Neuronal stem cell (in vitro differentiated cells): Measurements from ENCODE around the gene ZNF618.

ENCODE experiments used
- DNase-seq: peaks from one replicate; pipeline ENCODE4 v3.0.0-alpha.2; 2013; ENCODE audit warnings: low spot score
- H2AFZ ChIP-seq: one replicate; pipeline ENCODE4 v1.6.1; 2013; ENCODE audit warnings: mild to moderate bottlenecking, low read length, inconsistent platforms
- H2AK5ac ChIP-seq: 2 replicates; pipeline ENCODE4 v1.6.1; 2013; ENCODE audit warnings: low read depth, mild to moderate bottlenecking, inconsistent platforms, low read length, moderate library complexity, mixed read lengths
- H2BK120ac ChIP-seq: 2 replicates; pipeline ENCODE4 v1.6.1; 2013; ENCODE audit warnings: low read depth, mild to moderate bottlenecking, inconsistent platforms, low read length, moderate library complexity, mixed read lengths
- H2BK12ac ChIP-seq: one replicate; pipeline ENCODE4 v1.6.1; 2013; ENCODE audit warnings: low read length, inconsistent platforms
- H2BK15ac ChIP-seq: 2 replicates; pipeline ENCODE4 v1.6.1; 2013; ENCODE audit warnings: mild to moderate bottlenecking, low read length, inconsistent platforms, mixed read lengths
- H2BK5ac ChIP-seq: one replicate; pipeline ENCODE4 v1.6.1; 2013; ENCODE audit warnings: inconsistent platforms, mild to moderate bottlenecking, low read length, moderate library complexity
- H3K14ac ChIP-seq: one replicate; pipeline ENCODE4 v1.6.1; 2013; ENCODE audit warnings: low read length, inconsistent platforms
- H3K18ac ChIP-seq: 2 replicates; pipeline ENCODE4 v1.6.1; 2013; ENCODE audit warnings: low read length, inconsistent platforms
- H3K23ac ChIP-seq: 2 replicates; pipeline ENCODE4 v1.6.1; 2013; ENCODE audit warnings: low read depth, mild to moderate bottlenecking, mixed read lengths, low read length, inconsistent platforms; ENCODE audit not compliant: poor library complexity
- H3K27ac ChIP-seq: replicated peaks from 3 replicates; pipeline ENCODE4 v1.5.1; 2013; ENCODE audit warnings: low read length, inconsistent platforms
- H3K27me3 ChIP-seq, 3 experiments: 2 replicates each; pipeline ENCODE4 v1.6.1; 2013; ENCODE audit warnings: low read length in 3 of 3, mild to moderate bottlenecking in 2 of 3, inconsistent platforms in 1 of 3, low read depth in 1 of 3, mixed read lengths in 1 of 3, moderate library complexity in 1 of 3; ENCODE audit not compliant: control insufficient read depth in 3 of 3, insufficient read depth in 3 of 3
- H3K36me3 ChIP-seq, 2 donors: replicated peaks in 1 of 2; 2 replicates each; pipeline ENCODE4 v1.6.1; 2013; ENCODE audit warnings: low read length in 2 of 2; ENCODE audit not compliant: control insufficient read depth in 2 of 2, insufficient read depth in 2 of 2
- H3K4ac ChIP-seq: 2 replicates; pipeline ENCODE4 v1.6.1; 2013; ENCODE audit warnings: inconsistent platforms, mild to moderate bottlenecking, low read length, moderate library complexity
- H3K4me1 ChIP-seq, 2 donors: 1 replicate in 1 of 2; 2 replicates in 1 of 2; pipeline ENCODE4 v1.6.1; 2013; ENCODE audit warnings: low read length in 2 of 2, low read depth in 1 of 2; ENCODE audit not compliant: control insufficient read depth in 2 of 2, insufficient read depth in 1 of 2
- H3K4me2 ChIP-seq: one replicate; pipeline ENCODE4 v1.6.1; 2013; ENCODE audit warnings: mild to moderate bottlenecking, low read length, inconsistent platforms; ENCODE audit not compliant: insufficient read depth, poor library complexity, severe bottlenecking
- H3K4me3 ChIP-seq, 2 donors: 2 replicates each; pipeline ENCODE4 v1.5.1; 2013; ENCODE audit warnings: low read length in 2 of 2, mild to moderate bottlenecking in 2 of 2, inconsistent platforms in 1 of 2, moderate library complexity in 1 of 2
- H3K79me1 ChIP-seq: one replicate; pipeline ENCODE4 v1.6.1; 2013; ENCODE audit warnings: low read depth, mild to moderate bottlenecking, inconsistent platforms, low read length, moderate library complexity
- H3K9ac ChIP-seq: one replicate; pipeline ENCODE4 v1.6.1; 2013; ENCODE audit warnings: mild to moderate bottlenecking, low read depth, low read length, inconsistent platforms; ENCODE audit not compliant: poor library complexity
- H3K9me3 ChIP-seq, 2 donors: replicated peaks in 1 of 2; 2 replicates each; pipeline versions ENCODE3 to v1.6.1; 2013; ENCODE audit warnings: low read length in 2 of 2, mild to moderate bottlenecking in 2 of 2, inconsistent platforms in 1 of 2, low read depth in 1 of 2, mixed read lengths in 1 of 2, moderate library complexity in 1 of 2; ENCODE audit not compliant: control insufficient read depth in 2 of 2, insufficient read depth in 1 of 2
- H4K8ac ChIP-seq: one replicate; pipeline ENCODE4 v1.6.1; 2013; ENCODE audit warnings: low read depth, mild to moderate bottlenecking, inconsistent platforms, low read length, moderate library complexity
- H4K91ac ChIP-seq: one replicate; pipeline ENCODE4 v1.6.1; 2013; ENCODE audit warnings: low read length, low read depth, mild to moderate bottlenecking, inconsistent platforms; ENCODE audit not compliant: poor library complexity
- WGBS, 2 donors: extraction: QIAGEN DNeasy Blood & Tissue Kit; methylation state at CpG; one replicate each; pipeline ENCODE4 v1.1.7; 2013; ENCODE audit warnings: missing lambda C conversion rate in 2 of 2, mixed read lengths in 1 of 2; ENCODE audit not compliant: insufficient read length in 2 of 2, insufficient replicate concordance in 1 of 2; ENCODE audit errors: extremely low coverage in 2 of 2; 5-methylcytosine and 5-hydroxymethylcytosine counted together

ZNF618 gene

DNA sequence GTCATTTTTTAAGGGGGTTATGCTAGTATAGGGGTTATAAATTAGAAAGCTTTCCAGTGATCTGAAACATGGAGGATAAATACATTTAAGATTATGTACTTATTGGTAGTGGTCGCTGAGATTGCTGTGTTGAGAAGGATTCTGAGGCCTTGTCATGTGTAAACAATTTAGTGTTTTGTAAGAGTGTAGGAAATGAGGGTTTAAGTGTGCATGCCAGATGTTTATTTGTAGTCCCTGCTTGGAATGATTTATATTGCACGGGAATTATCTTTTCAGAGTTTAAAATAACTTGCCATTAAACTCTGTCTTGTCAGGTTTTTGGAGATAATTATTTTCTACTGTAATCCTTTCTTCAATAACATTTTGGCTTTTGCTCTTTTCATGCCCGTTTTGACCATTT, 19.4 kb downstream of the ZNF618 start:
- DNase-seq, result no peak
- WGBS, 2 donors, result no CpG with 5 or more reads among the region's 3 CpGs
- Histone ChIP-seq H3K27me3 (no peaks in the 10 kb centered on the region), H2BK120ac (no peak overlapping the region), H3K23ac (no peak overlapping the region), H3K9ac (no peak overlapping the region), H3K14ac (no peak overlapping the region), H3K4me1 (no peaks in the 10 kb centered on the region), H4K91ac (no peak overlapping the region), H3K27ac (no peak overlapping the region), H2BK15ac (no peak overlapping the region), H3K9me3 (peaks cover under 1 to 26% of the 10 kb centered on the region in 2 donors), H2AFZ (no peak overlapping the region), H3K4ac (no peak overlapping the region), H3K79me1 (peaks cover 5% of the 10 kb centered on the region), H2BK12ac (no peak overlapping the region), H2AK5ac (no peak overlapping the region), H3K36me3 (peaks cover 3 to 12% of the 10 kb centered on the region in 2 donors), H3K4me3 (no peak overlapping the region), H3K4me2 (no peak overlapping the region), H2BK5ac (no peak overlapping the region), H3K18ac (no peak overlapping the region), H4K8ac (no peak overlapping the region)

DNA sequence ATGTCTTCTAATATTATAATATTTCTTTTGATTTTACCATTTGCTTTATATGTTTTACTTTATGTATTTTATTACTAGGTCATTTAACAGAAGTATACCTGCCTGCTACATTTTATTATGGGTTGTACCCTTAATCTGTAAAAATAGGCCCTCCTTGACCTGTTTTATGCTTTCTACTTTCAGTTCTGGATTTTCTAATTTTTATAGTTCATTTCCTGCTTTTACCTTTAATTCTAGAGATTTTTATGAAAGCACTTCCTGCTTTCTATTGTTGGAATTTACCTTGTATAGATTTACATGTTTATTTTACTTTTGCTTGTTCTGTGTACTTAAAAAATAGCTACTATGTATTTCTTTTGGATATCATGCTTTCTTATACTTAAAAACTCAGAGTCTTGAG, 20.6 kb downstream of the ZNF618 start:
- Histone ChIP-seq H2BK12ac (no peak overlapping the region), H3K4me3 (no peak overlapping the region), H3K9ac (no peak overlapping the region), H2AK5ac (no peak overlapping the region), H2BK5ac (no peak overlapping the region), H4K8ac (no peak overlapping the region), H3K14ac (no peak overlapping the region), H3K4ac (no peak overlapping the region), H2BK15ac (no peak overlapping the region), H3K9me3 (peaks cover 0 to 15% of the 10 kb centered on the region in 2 donors), H3K4me1 (no peaks in the 10 kb centered on the region), H3K36me3 (peaks cover 3 to 4% of the 10 kb centered on the region in 2 donors), H2AFZ (no peak overlapping the region), H3K18ac (no peak overlapping the region), H3K27ac (no peak overlapping the region), H3K23ac (no peak overlapping the region), H2BK120ac (no peak overlapping the region), H3K79me1 (peaks cover 5% of the 10 kb centered on the region), H3K27me3 (no peaks in the 10 kb centered on the region), H3K4me2 (no peak overlapping the region), H4K91ac (no peak overlapping the region)
- no peak for DNase-seq

DNA sequence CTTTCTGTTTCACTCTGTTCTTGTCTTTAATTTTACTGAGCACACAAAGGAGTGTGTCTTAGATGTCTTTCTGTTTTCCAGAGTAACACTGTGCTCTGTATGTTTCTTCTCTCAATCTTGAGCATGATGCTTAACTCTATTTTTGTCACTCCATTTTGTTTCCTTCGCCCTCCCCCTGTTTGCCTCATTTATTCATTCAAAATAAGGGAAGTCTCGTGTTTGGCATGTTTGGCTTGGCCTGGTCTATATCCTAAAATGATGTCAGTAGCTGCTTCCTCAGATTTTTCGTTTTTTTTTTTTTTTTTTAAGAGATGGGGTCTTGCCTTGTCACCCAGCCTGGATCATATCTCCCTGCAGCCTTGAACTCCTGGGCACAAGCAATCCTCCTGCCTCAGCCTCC, 22.0 kb downstream of the ZNF618 start:
- no peak overlapping the region for H4K91ac ChIP-seq
- H3K4me2 ChIP-seq, result no peak overlapping the region
- H3K36me3 ChIP-seq, result peaks cover 0 to 3% of the 10 kb centered on the region in 2 donors
- peaks cover 3% of the 10 kb centered on the region for H3K79me1 ChIP-seq
- H3K9me3 ChIP-seq, result peaks cover 0 to 11% of the 10 kb centered on the region in 2 donors
- H3K9ac ChIP-seq, result no peak overlapping the region
- no peak overlapping the region for H3K27ac ChIP-seq
- H3K4ac ChIP-seq, result no peak overlapping the region
- no peak overlapping the region for H2AFZ ChIP-seq
- no peak overlapping the region for H2BK12ac ChIP-seq
- H2BK15ac ChIP-seq, result no peak overlapping the region
- no peak overlapping the region for H2AK5ac ChIP-seq
- no peaks in the 10 kb centered on the region for H3K4me1 ChIP-seq
- DNase-seq, result no peak
- no peak overlapping the region for H4K8ac ChIP-seq
- H2BK5ac ChIP-seq, result no peak overlapping the region
- H3K27me3 ChIP-seq, result no peaks in the 10 kb centered on the region
- no CpG with 5 or more reads among the region's 3 CpGs for WGBS, 2 donors
- H2BK120ac ChIP-seq, result no peak overlapping the region
- H3K18ac ChIP-seq, result no peak overlapping the region
- H3K14ac ChIP-seq, result no peak overlapping the region
- no peak overlapping the region for H3K23ac ChIP-seq
- no peak overlapping the region for H3K4me3 ChIP-seq

DNA sequence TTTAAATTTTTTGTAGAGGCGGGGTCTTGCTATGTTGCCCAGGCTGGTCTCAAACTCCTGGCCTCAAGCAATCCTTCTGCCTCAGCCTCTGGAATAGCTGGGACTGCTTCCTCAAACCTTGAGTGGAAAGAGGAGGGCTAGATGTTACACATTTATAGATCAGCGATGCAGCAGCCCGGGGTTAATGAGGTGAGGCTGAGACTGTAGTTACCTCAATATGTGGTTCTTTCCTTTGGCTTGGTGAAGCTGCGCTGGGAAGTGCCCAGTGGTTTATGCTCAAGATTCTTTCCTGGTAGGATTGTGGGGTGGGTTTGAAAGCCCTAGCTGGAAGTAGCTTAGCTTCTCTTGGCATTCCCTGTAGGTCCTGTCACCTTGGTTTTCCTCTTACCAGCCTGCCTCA, 22.5 kb downstream of the ZNF618 start:
- no peak overlapping the region for H2BK120ac ChIP-seq
- H2BK12ac ChIP-seq, result no peak overlapping the region
- H3K79me1 ChIP-seq, result peaks cover 3% of the 10 kb centered on the region
- H3K18ac ChIP-seq, result no peak overlapping the region
- H3K27me3 ChIP-seq, result no peaks in the 10 kb centered on the region
- no CpG with 5 or more reads among the region's 4 CpGs for WGBS, 2 donors
- no peak overlapping the region for H3K27ac ChIP-seq
- no peak overlapping the region for H3K4ac ChIP-seq
- H3K9ac ChIP-seq, result no peak overlapping the region
- no peak overlapping the region for H3K4me2 ChIP-seq
- H2AFZ ChIP-seq, result no peak overlapping the region
- no peak overlapping the region for H4K91ac ChIP-seq
- H2AK5ac ChIP-seq, result no peak overlapping the region
- H2BK15ac ChIP-seq, result no peak overlapping the region
- no peak overlapping the region for H3K23ac ChIP-seq
- no peak overlapping the region for H3K14ac ChIP-seq
- DNase-seq, result no peak
- H3K9me3 ChIP-seq, result peaks cover 0 to 11% of the 10 kb centered on the region in 2 donors
- no peak overlapping the region for H3K4me3 ChIP-seq
- peaks cover 0 to 3% of the 10 kb centered on the region in 2 donors for H3K36me3 ChIP-seq
- H4K8ac ChIP-seq, result no peak overlapping the region
- no peak overlapping the region for H2BK5ac ChIP-seq
- H3K4me1 ChIP-seq, result no peaks in the 10 kb centered on the region
